Natural killer cell (primary cell): ENCODE results near the gene TTLL11. TPM values are rescaled to one million over a fixed set of nuclear protein-coding genes. Genes with fewer than 3 reads are reported as not detected.

Experiments used
- ATAC-seq, 3 donors: fragments of 150-1000 bp in 2 of 3; fragments of 200-7000 bp in 1 of 3; cut with Tn5 transposase; 1 replicate in 1 of 3; 2 replicates in 2 of 3; pipeline ENCODE4 v1.10.0; 2021; ENCODE audit warnings: mild to moderate bottlenecking in 2 of 3, moderate library complexity in 2 of 3
- DNase-seq, 2 donors: peaks; one replicate each; pipeline versions ENCODE4 v3.0.0 to v3.0.0-alpha.2; 2013 to 2021; ENCODE audit warnings: mixed read lengths in 1 of 2
- H3K27ac ChIP-seq: one replicate; pipeline ENCODE4 v1.5.1; 2013; ENCODE audit warnings: mild to moderate bottlenecking, low read length
- H3K27me3 ChIP-seq: one replicate; pipeline ENCODE4 v1.6.1; 2013; ENCODE audit warnings: low read length; ENCODE audit not compliant: control insufficient read depth, insufficient read depth
- H3K36me3 ChIP-seq: one replicate; pipeline ENCODE4 v1.6.1; 2013; ENCODE audit warnings: low read length; ENCODE audit not compliant: control insufficient read depth, insufficient read depth
- H3K4me1 ChIP-seq: one replicate; pipeline ENCODE4 v1.6.1; 2013; ENCODE audit warnings: low read length; ENCODE audit not compliant: control insufficient read depth, insufficient read depth
- H3K4me3 ChIP-seq: one replicate; pipeline ENCODE4 v1.5.1; 2013; ENCODE audit warnings: low read length
- H3K9me3 ChIP-seq: one replicate; pipeline ENCODE4 v1.6.1; 2013; ENCODE audit warnings: low read length; ENCODE audit not compliant: control insufficient read depth, insufficient read depth
- H3K27ac Mint-ChIP-seq, 2 donors: one replicate each; pipeline ENCODE4 v1.8.0; 2022; ENCODE audit warnings: mild to moderate bottlenecking in 2 of 2, mixed read lengths in 2 of 2, moderate library complexity in 1 of 2
- H3K27me3 Mint-ChIP-seq, 2 donors: one replicate each; pipeline ENCODE4 v1.8.0; 2022; ENCODE audit warnings: low read depth in 2 of 2, mixed read lengths in 2 of 2
- H3K36me3 Mint-ChIP-seq: one replicate; pipeline ENCODE4 v1.8.0; 2022; ENCODE audit warnings: mixed read lengths
- H3K4me1 Mint-ChIP-seq, 2 donors: one replicate each; pipeline ENCODE4 v1.8.0; 2022; ENCODE audit warnings: mixed read lengths in 2 of 2
- H3K4me3 Mint-ChIP-seq: one replicate; pipeline ENCODE4 v1.8.0; 2022; ENCODE audit warnings: mild to moderate bottlenecking, moderate library complexity, mixed read lengths
- H3K9me3 Mint-ChIP-seq, 2 donors: one replicate each; pipeline ENCODE4 v1.8.0; 2022; ENCODE audit warnings: mixed read lengths in 2 of 2
- CTCF ChIP-seq: fragments of 200-600 bp; IDR thresholded peaks from one replicate; pipeline ENCODE4 v1.8.0; 2022; ENCODE audit warnings: antibody characterized with exemption
- WGBS: methylation state at CpG from one replicate; pipeline ENCODE4 v1.1.7; 2013; ENCODE audit warnings: missing lambda C conversion rate; ENCODE audit not compliant: insufficient coverage; 5-methylcytosine and 5-hydroxymethylcytosine counted together
- intact Hi-C: fragments of 100-400 bp; cut with micrococcal nuclease; formaldehyde crosslinking; loops from one replicate; pipeline ENCODE4 v1.14.2; 2022
- total RNA-seq, 4 donors: library from RNA; stranded (reverse); fragments of 120-200 nt in 1 of 4; gene quantifications; one replicate each; pipeline versions ENCODE4 v1.2.3 to v1.2.4, GENCODE V29; 2013 to 2022

Gene TTLL11
- total RNA-seq, 3 donors from 2014 or later (not counting 1 experiment from before 2014, with no cell fraction given) = 3.4 to 4.6 (median 3.6) TPM

DNA sequence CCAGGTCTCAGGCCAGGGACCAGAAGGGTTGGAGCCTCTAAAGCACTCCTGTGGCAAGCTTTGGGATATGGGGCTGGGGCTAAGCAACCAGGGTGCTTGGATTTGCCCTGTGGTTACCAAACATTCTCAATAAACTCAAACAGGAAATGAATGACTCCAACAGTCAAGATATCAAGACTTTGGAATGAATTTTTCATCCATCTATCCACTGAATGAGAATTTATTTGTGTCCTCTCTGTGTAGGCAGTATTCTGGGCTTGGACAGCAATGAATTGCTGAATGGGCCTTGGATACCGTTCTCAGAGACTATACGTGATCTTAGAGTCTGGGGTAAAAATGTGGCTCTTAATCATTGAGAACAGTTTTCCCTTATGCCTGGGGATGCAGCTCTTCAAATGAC, 229.2 kb downstream of the TTLL11 start:
- Mint-ChIP-seq H3K36me3 (no peaks in the 10 kb centered on the region), H3K9me3 (no peaks in the 10 kb centered on the region), H3K4me1 (no peaks in the 10 kb centered on the region), H3K27me3 (no peaks in the 10 kb centered on the region), H3K27ac (no peak overlapping the region), H3K4me3 (no peak overlapping the region)
- WGBS = 100% methylated on average over 2 of the region's 2 CpGs
- DNase-seq = no peak
- Histone ChIP-seq H3K9me3 (no peaks in the 10 kb centered on the region), H3K27ac (no peak overlapping the region), H3K36me3 (no peaks in the 10 kb centered on the region), H3K27me3 (no peaks in the 10 kb centered on the region), H3K4me1 (no peaks in the 10 kb centered on the region), H3K4me3 (no peak overlapping the region)
- TF ChIP-seq CTCF = no peak
- intact Hi-C loops = no loop called here
- ATAC-seq = no peak

DNA sequence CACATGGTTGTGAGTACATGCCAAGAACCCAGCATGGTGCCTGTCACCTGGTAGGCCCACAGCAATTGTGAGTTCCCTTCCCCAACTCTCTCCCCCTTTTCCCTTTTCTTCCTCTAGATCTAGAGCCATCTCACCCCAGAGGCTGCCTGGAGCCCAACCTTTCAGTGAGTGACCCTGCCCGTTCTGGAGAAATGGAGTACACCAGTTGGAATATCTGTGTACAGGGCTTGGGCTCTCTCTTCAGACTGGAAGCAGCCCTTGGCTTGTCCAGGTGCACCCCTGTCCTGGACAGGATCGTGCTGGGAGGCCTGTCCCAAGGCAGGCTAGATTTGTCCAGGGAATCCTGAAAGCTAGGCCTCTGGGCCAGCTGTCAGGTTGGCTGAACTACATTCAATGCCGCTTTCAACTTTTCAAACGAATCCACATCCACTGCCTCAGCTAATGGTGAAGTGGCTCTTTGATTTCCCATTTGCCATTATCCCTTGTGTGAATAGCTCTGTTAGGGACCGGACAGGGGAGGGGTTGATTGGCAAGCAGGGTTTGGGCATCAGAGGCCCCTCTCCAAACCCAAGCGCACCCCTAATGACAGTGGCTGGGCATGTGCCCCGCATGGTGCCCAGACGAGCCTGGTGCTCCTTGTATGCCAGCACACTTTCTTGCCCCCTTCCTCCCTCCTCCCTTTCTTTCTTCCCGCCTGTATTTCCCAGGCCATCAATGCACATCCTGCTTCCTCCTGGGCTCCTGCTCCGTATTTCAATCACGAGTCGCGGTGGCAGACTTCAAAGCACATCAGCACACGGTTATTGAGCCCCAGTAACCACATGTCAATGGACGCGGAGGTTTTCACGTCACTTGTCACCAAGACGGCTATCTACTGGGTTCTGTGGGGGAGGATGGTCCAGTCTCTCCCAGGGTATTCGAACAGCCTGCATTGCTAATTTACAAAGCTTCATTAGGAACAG, 230.5 kb downstream of the TTLL11 start:
- TF ChIP-seq CTCF = no peak
- H3K27me3 ChIP-seq = no peaks in the 10 kb centered on the region
- H3K4me3 ChIP-seq = no peak overlapping the region
- H3K36me3 ChIP-seq = no peaks in the 10 kb centered on the region
- Mint-ChIP-seq H3K9me3 (no peaks in the 10 kb centered on the region), H3K4me1 (no peaks in the 10 kb centered on the region), H3K4me3 (no peak overlapping the region), H3K36me3 (no peaks in the 10 kb centered on the region), H3K27ac (no peak overlapping the region), H3K27me3 (no peaks in the 10 kb centered on the region)
- ATAC-seq (no peak), DNase-seq (no peak)
- H3K4me1 ChIP-seq = no peaks in the 10 kb centered on the region
- WGBS = 93% methylated on average over 19 of the region's 19 CpGs
- intact Hi-C loops = no loop called here
- no peak overlapping the region for H3K27ac ChIP-seq
- H3K9me3 ChIP-seq = no peaks in the 10 kb centered on the region

- TF ChIP-seq CTCF = no peak
- H3K4me1 ChIP-seq = no peaks in the 10 kb centered on the region
- H3K9me3 Mint-ChIP-seq = no peaks in the 10 kb centered on the region
- H3K9me3 ChIP-seq = no peaks in the 10 kb centered on the region
- H3K36me3 ChIP-seq = no peaks in the 10 kb centered on the region
- ATAC-seq (no peak), DNase-seq (no peak)
- H3K27me3 ChIP-seq = no peaks in the 10 kb centered on the region
- no peaks in the 10 kb centered on the region for H3K4me1 Mint-ChIP-seq
- no peaks in the 10 kb centered on the region for H3K36me3 Mint-ChIP-seq
- H3K4me3 Mint-ChIP-seq = no peak overlapping the region
- intact Hi-C loops = no loop called here
- no peak overlapping the region for H3K4me3 ChIP-seq
- H3K27ac Mint-ChIP-seq = no peak overlapping the region
- WGBS = 85% methylated on average over 4 of the region's 4 CpGs
- H3K27ac ChIP-seq = no peak overlapping the region
- H3K27me3 Mint-ChIP-seq = no peaks in the 10 kb centered on the region
These were observed 231.5 kb downstream of the TTLL11 start for GRCh38 chr9:121861501-121862180.
